NCI-H2196 (cell line): ENCODE measurements around the gene RAD51B.

Experiments
- DNase-seq: peaks from one replicate; lab custom pipeline; 2025; ENCODE audit not compliant: unreplicated experiment; lab: John Stamatoyannopoulos, UW

The RAD51B gene

GRCh38 chr14:68262567-68262966 is 443.0 kb downstream of the RAD51B start:
- DNase-seq: no peak

GRCh38 chr14:68263563-68264259 is 444.1 kb downstream of the RAD51B start:
- DNase-seq: no peak

- DNase-seq: no peak
Measured at GRCh38 chr14:68264260-68264569, 444.6 kb downstream of the RAD51B start.

GRCh38 chr14:68266998-68267397 is 447.4 kb downstream of the RAD51B start:
- no peak for DNase-seq

- DNase-seq: no peak
Measured at GRCh38 chr14:68268197-68268596, 448.6 kb downstream of the RAD51B start.

GRCh38 chr14:68268719-68269118 is 449.1 kb downstream of the RAD51B start:
- no peak for DNase-seq

- no peak for DNase-seq
Measured at GRCh38 chr14:68269136-68269927, 449.8 kb downstream of the RAD51B start.

- no peak for DNase-seq
Measured at GRCh38 chr14:68270342-68270741, 450.8 kb downstream of the RAD51B start.

GRCh38 chr14:68271913-68272391 is 452.4 kb downstream of the RAD51B start:
- DNase-seq: no peak

- no peak for DNase-seq
Measured at GRCh38 chr14:68273413-68273812, 453.8 kb downstream of the RAD51B start.

GRCh38 chr14:68274725-68275124 is 455.1 kb downstream of the RAD51B start:
- DNase-seq: no peak

GRCh38 chr14:68278576-68279436 is 459.2 kb downstream of the RAD51B start:
- no peak for DNase-seq

GRCh38 chr14:68279437-68279720 is 459.8 kb downstream of the RAD51B start:
- DNase-seq: no peak

- DNase-seq: no peak
Measured at GRCh38 chr14:68279777-68280233, 460.2 kb downstream of the RAD51B start.

GRCh38 chr14:68281497-68281896 is 461.9 kb downstream of the RAD51B start:
- no peak for DNase-seq

GRCh38 chr14:68282479-68283377 is 463.1 kb downstream of the RAD51B start:
- DNase-seq: no peak

GRCh38 chr14:68283378-68284123 is 464.0 kb downstream of the RAD51B start:
- no peak for DNase-seq

- DNase-seq: no peak
Measured at GRCh38 chr14:68284333-68284732, 464.8 kb downstream of the RAD51B start.

- DNase-seq: no peak
Measured at GRCh38 chr14:68284834-68285233, 465.3 kb downstream of the RAD51B start.
